Activated B cell treated with CpG ODN at 0.5 μM for 24 hours (primary cell): Measurements from ENCODE around the gene KRTAP5-11. TPM values are rescaled to one million over a fixed set of nuclear protein-coding genes. Genes with fewer than 3 reads are reported as not detected.

Source experiments
- ATAC-seq: fragments of 200-7000 bp; cut with Tn5 transposase; one replicate; pipeline ENCODE4 v1.10.0; 2021; ENCODE audit warnings: low read depth, mild to moderate bottlenecking, moderate library complexity
- CTCF ChIA-PET: fragments of 350-600 bp; sonication (Branson Sonifier 250); formaldehyde crosslinking; loops from one replicate; lab custom pipeline; 2021; ENCODE audit warnings: antibody characterized with exemption; lab: Charles Lee
- POLR2A ChIA-PET: fragments of 350-600 bp; sonication (Branson Sonifier 250); formaldehyde crosslinking; loops from one replicate; lab custom pipeline; 2021; ENCODE audit warnings: antibody characterized with exemption; lab: Charles Lee
- DNase-seq: peaks from one replicate; pipeline ENCODE4 v3.0.0; 2022
- H3K27ac Mint-ChIP-seq: one replicate; pipeline ENCODE4 v1.8.0; 2020; ENCODE audit warnings: mixed read lengths
- H3K27me3 Mint-ChIP-seq: one replicate; pipeline ENCODE4 v1.8.0; 2021; ENCODE audit warnings: mixed read lengths
- H3K36me3 Mint-ChIP-seq: one replicate; pipeline ENCODE4 v1.8.0; 2021; ENCODE audit warnings: low read depth, mixed read lengths
- H3K4me1 Mint-ChIP-seq: one replicate; pipeline ENCODE4 v1.8.0; 2021; ENCODE audit warnings: mixed read lengths
- H3K4me3 Mint-ChIP-seq: one replicate; pipeline ENCODE4 v1.8.0; 2020; ENCODE audit warnings: mild to moderate bottlenecking, mixed read lengths
- H3K9me3 Mint-ChIP-seq: one replicate; pipeline ENCODE4 v1.8.0; 2020; ENCODE audit warnings: mixed read lengths
- CTCF ChIP-seq: fragments of 200-600 bp; IDR thresholded peaks from one replicate; pipeline ENCODE4 v1.8.0; 2022; ENCODE audit warnings: antibody characterized with exemption, mild to moderate bottlenecking
- intact Hi-C: fragments of 100-400 bp; cut with micrococcal nuclease; formaldehyde crosslinking; loops from one replicate; pipeline ENCODE4 v1.15.1; 2024
- total RNA-seq: library from RNA; stranded (reverse); gene quantifications from 2 replicates; pipeline ENCODE4 v1.2.3, GENCODE V29; 2022

Gene KRTAP5-11
- total RNA-seq, 1 donor from 2014 or later: not detected

- no peak for TF ChIP-seq CTCF
- intact Hi-C loops: no loop called here
- Mint-ChIP-seq H3K27ac (no peak overlapping the region), H3K4me3 (no peak overlapping the region), H3K4me1 (no peaks in the 10 kb centered on the region), H3K27me3 (peaks cover 35% of the 10 kb centered on the region), H3K36me3 (no peaks in the 10 kb centered on the region), H3K9me3 (peaks cover 2% of the 10 kb centered on the region)
- ChIA-PET POLR2A (no interaction called here), CTCF (no interaction called here)
- no peak for DNase-seq
- no peak for ATAC-seq
These were observed 23.7 kb downstream of the KRTAP5-11 start for GRCh38 chr11:71558996-71559395.

- intact Hi-C loops: no loop called here
- TF ChIP-seq CTCF: no peak
- peaks cover 2% of the 10 kb centered on the region for H3K9me3 Mint-ChIP-seq
- no peaks in the 10 kb centered on the region for H3K36me3 Mint-ChIP-seq
- H3K27ac Mint-ChIP-seq: no peak overlapping the region
- CTCF ChIA-PET: no interaction called here
- POLR2A ChIA-PET: no interaction called here
- DNase-seq: no peak
- peaks cover 21% of the 10 kb centered on the region for H3K27me3 Mint-ChIP-seq
- no peak for ATAC-seq
- no peak overlapping the region for H3K4me3 Mint-ChIP-seq
- H3K4me1 Mint-ChIP-seq: no peaks in the 10 kb centered on the region
These were observed 25.4 kb downstream of the KRTAP5-11 start for GRCh38 chr11:71557257-71557656.

- peaks cover 2% of the 10 kb centered on the region for H3K9me3 Mint-ChIP-seq
These were observed 26.7 kb downstream of the KRTAP5-11 start for GRCh38 chr11:71556018-71556417.

GRCh38 chr11:71555508-71555907 is 27.2 kb downstream of the KRTAP5-11 start:
- ChIA-PET POLR2A (no interaction called here), CTCF (no interaction called here)
- intact Hi-C loops: no loop called here
- Mint-ChIP-seq H3K9me3 (peaks cover 2% of the 10 kb centered on the region), H3K4me1 (peaks cover under 1% of the 10 kb centered on the region), H3K4me3 (no peak overlapping the region), H3K27ac (no peak overlapping the region), H3K27me3 (peaks cover 14% of the 10 kb centered on the region), H3K36me3 (no peaks in the 10 kb centered on the region)
- ATAC-seq (no peak), DNase-seq (no peak)
- TF ChIP-seq CTCF: no peak

More at GRCh38 chr11:71556018-71556417, 26.7 kb downstream of the KRTAP5-11 start:
- ChIA-PET CTCF (no interaction called here), POLR2A (no interaction called here)
- DNase-seq (no peak), ATAC-seq (no peak)
- intact Hi-C loops: no loop called here
- TF ChIP-seq CTCF: no peak
- H3K4me3 Mint-ChIP-seq: no peak overlapping the region
- H3K27me3 Mint-ChIP-seq: peaks cover 16% of the 10 kb centered on the region
- no peaks in the 10 kb centered on the region for H3K4me1 Mint-ChIP-seq
- H3K27ac Mint-ChIP-seq: no peak overlapping the region
- H3K36me3 Mint-ChIP-seq: no peaks in the 10 kb centered on the region

GRCh38 chr11:71554996-71555395 is 27.7 kb downstream of the KRTAP5-11 start:
- no peak for TF ChIP-seq CTCF
- CTCF ChIA-PET: no interaction called here
- no peak for DNase-seq
- H3K27ac Mint-ChIP-seq: no peak overlapping the region
- H3K9me3 Mint-ChIP-seq: no peaks in the 10 kb centered on the region
- ATAC-seq: no peak
- H3K4me3 Mint-ChIP-seq: no peak overlapping the region
- intact Hi-C loops: no loop called here
- peaks cover 14% of the 10 kb centered on the region for H3K27me3 Mint-ChIP-seq
- peaks cover 5% of the 10 kb centered on the region for H3K4me1 Mint-ChIP-seq
- no peaks in the 10 kb centered on the region for H3K36me3 Mint-ChIP-seq
- POLR2A ChIA-PET: no interaction called here
